Peyer's patch (tissue), 4 donors: ENCODE measurements around the gene SCG3.

Source experiments
- CTCF ChIP-seq, 6 experiments: fragments of 450-650 bp in 4 of 6; fragments of 200-600 bp in 2 of 6; sonication (generic) in 1 of 6; IDR thresholded peaks; one replicate each; pipeline ENCODE4 v1.5.1; 2017 to 2019; ENCODE audit warnings: antibody characterized with exemption in 6 of 6, mild to moderate bottlenecking in 3 of 6, moderate library complexity in 1 of 6
- POLR2A ChIP-seq, 2 donors: fragments of 450-650 bp; IDR thresholded peaks; one replicate each; pipeline ENCODE4 v1.5.1; 2017; ENCODE audit warnings: antibody characterized with exemption in 2 of 2, mild to moderate bottlenecking in 2 of 2, moderate library complexity in 2 of 2

GRCh38 chr15:51641490-51642130 lies 39.7 kb upstream of the SCG3 start:
- no peak for TF ChIP-seq CTCF (IDR thresholded peaks at IDR 0.05)
- TF ChIP-seq POLR2A (IDR thresholded peaks at IDR 0.05), result no peak
